ENCODE data around the gene COA8.

COA8 gene

GRCh38 chr14:103549361-103550311 is 13.1 kb upstream of the COA8 start:
- Histone ChIP-seq H3K27ac (no peak overlapping the region), H3K36me3 (ENCODE audit: insufficient read depth) (no peaks in the 10 kb centered on the region), H3K4me2 (no peak overlapping the region), H4K20me1 (ENCODE audit: insufficient read depth) (no peaks in the 10 kb centered on the region), H3K27me3 (ENCODE audit: insufficient read depth, low read depth) (no peaks in the 10 kb centered on the region), H3K4me1 (ENCODE audit: low read depth, poor library complexity, severe bottlenecking) (no peaks in the 10 kb centered on the region), H3K4me3 (IDR thresholded peaks at IDR 0.05; ENCODE audit: insufficient read depth, low read depth, low read length) (no peak overlapping the region), H3K9ac (no peak overlapping the region), H2AFZ (ENCODE audit: low read depth) (no peak overlapping the region), H3K79me2 (ENCODE audit: insufficient read depth, low read depth) (no peaks in the 10 kb centered on the region)
- TF ChIP-seq, protein P1, sequence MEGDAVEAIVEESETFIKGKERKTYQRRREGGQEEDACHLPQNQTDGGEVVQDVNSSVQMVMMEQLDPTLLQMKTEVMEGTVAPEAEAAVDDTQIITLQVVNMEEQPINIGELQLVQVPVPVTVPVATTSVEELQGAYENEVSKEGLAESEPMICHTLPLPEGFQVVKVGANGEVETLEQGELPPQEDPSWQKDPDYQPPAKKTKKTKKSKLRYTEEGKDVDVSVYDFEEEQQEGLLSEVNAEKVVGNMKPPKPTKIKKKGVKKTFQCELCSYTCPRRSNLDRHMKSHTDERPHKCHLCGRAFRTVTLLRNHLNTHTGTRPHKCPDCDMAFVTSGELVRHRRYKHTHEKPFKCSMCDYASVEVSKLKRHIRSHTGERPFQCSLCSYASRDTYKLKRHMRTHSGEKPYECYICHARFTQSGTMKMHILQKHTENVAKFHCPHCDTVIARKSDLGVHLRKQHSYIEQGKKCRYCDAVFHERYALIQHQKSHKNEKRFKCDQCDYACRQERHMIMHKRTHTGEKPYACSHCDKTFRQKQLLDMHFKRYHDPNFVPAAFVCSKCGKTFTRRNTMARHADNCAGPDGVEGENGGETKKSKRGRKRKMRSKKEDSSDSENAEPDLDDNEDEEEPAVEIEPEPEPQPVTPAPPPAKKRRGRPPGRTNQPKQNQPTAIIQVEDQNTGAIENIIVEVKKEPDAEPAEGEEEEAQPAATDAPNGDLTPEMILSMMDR (conservative IDR thresholded peaks at IDR 0.05; ENCODE audit: low read depth, low read length) = no peak

DNA sequence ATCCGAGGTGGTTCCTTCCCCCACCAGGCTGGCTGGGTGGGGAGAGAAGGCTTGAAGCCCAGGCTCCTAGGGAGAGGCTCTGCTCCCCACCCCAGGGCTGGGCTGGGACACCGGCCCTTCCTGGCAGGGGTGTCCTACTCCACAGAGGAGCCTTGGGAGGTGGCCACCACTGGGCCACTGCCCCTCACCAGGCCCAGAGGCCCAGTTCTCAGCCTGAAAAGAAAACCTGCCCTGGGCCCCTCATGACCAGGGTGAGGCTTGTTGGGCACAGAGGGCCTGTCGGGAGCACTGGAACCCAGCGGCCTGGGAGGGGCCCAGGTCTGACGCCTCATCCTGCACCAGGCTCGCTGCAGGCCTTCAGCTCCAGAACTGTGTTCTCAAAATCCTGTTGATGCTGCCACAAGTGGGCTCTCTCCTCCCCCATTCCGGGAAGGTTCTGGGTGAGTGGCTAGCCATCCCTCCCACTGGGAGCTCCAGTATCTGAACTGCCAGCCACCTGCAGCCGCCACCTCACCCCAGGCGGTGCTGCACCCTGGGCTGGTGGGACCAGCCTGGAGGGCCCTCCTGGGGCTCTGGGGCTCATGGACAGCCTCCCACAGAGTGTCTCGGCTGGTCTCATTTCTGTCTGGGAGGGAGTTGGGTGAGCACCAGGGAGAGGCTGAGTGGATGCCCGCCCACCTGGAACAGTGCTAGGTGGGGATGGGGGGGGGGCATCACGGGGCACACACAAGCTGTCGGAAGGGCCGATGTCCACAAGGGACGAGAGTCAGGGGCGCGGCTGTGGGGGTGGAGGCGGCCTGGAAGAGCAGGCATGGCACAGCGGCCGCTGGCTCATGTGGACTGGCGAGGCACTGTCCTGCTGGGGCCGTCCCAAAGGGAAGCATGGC is 12.1 kb upstream of the COA8 start:
- Histone ChIP-seq H3K79me2 (ENCODE audit: insufficient read depth, low read depth) (no peaks in the 10 kb centered on the region), H4K20me1 (ENCODE audit: insufficient read depth) (no peaks in the 10 kb centered on the region), H2AFZ (ENCODE audit: low read depth) (no peak overlapping the region), H3K4me3 (IDR thresholded peaks at IDR 0.05; ENCODE audit: insufficient read depth, low read depth, low read length) (no peak overlapping the region), H3K27ac (no peak overlapping the region), H3K4me2 (no peak overlapping the region), H3K9ac (no peak overlapping the region), H3K27me3 (ENCODE audit: insufficient read depth, low read depth) (no peaks in the 10 kb centered on the region), H3K36me3 (ENCODE audit: insufficient read depth) (no peaks in the 10 kb centered on the region), H3K4me1 (ENCODE audit: low read depth, poor library complexity, severe bottlenecking) (no peaks in the 10 kb centered on the region)
- TF ChIP-seq, protein P1 (conservative IDR thresholded peaks at IDR 0.05; ENCODE audit: low read depth, low read length) = no peak

GRCh38 chr14:103551338-103551762 is 11.4 kb upstream of the COA8 start:
- H3K4me3 ChIP-seq (IDR thresholded peaks at IDR 0.05; ENCODE audit: insufficient read depth, low read depth, low read length) = no peak overlapping the region
- no peaks in the 10 kb centered on the region for H3K27me3 ChIP-seq (ENCODE audit: insufficient read depth, low read depth)
- no peaks in the 10 kb centered on the region for H4K20me1 ChIP-seq (ENCODE audit: insufficient read depth)
- H3K27ac ChIP-seq = no peak overlapping the region
- no peak overlapping the region for H2AFZ ChIP-seq (ENCODE audit: low read depth)
- TF ChIP-seq, protein P1 (conservative IDR thresholded peaks at IDR 0.05; ENCODE audit: low read depth, low read length) = no peak
- no peaks in the 10 kb centered on the region for H3K79me2 ChIP-seq (ENCODE audit: insufficient read depth, low read depth)
- no peaks in the 10 kb centered on the region for H3K4me1 ChIP-seq (ENCODE audit: low read depth, poor library complexity, severe bottlenecking)
- no peak overlapping the region for H3K9ac ChIP-seq
- no peaks in the 10 kb centered on the region for H3K36me3 ChIP-seq (ENCODE audit: insufficient read depth)
- H3K4me2 ChIP-seq = no peak overlapping the region

DNA sequence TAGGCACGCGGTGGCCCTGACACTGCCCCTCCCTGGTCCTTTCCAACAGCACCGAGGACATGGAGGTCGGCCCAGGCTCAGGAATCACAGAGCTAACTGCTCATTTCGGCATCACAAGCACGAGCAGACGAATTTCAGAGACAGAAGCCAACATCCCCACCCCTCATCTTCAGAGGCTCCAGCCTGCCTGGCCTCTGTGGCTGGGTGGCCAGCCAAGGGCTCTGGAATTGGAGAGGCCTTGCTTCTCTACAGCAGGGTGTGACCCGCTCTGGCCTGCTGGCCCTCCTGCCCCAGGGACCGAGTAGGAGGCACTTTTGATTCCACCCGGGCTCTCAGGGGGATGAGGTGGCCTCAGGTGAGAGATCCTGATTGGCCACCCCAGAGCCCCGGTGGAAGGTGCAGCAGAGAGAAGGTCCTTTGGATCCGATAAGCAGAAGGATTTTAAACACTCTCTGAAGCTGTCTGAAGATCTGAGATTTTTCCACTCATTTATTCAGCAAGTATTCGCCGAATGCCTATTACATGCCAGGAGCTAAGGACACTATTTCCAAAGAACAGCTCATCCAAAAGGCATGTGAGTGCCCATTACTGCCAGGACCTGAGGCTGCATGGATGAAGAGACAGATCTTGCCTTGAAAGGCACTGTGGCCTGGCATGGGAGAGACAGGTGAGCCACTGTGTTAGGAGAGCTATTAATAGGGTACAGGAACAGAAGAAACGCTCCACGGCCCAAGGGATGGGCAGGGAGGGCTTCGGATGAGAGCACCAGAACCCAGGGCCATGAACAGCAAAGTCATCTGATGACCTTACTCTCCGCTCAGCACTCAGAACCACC is 10.5 kb upstream of the COA8 start:
- TF ChIP-seq, protein P1 (conservative IDR thresholded peaks at IDR 0.05; ENCODE audit: low read depth, low read length) = no peak
- no peaks in the 10 kb centered on the region for H3K4me1 ChIP-seq (ENCODE audit: low read depth, poor library complexity, severe bottlenecking)
- H3K4me3 ChIP-seq (IDR thresholded peaks at IDR 0.05; ENCODE audit: insufficient read depth, low read depth, low read length) = no peak overlapping the region
- no peaks in the 10 kb centered on the region for H4K20me1 ChIP-seq (ENCODE audit: insufficient read depth)
- no peaks in the 10 kb centered on the region for H3K79me2 ChIP-seq (ENCODE audit: insufficient read depth, low read depth)
- no peak overlapping the region for H2AFZ ChIP-seq (ENCODE audit: low read depth)
- no peaks in the 10 kb centered on the region for H3K27me3 ChIP-seq (ENCODE audit: insufficient read depth, low read depth)
- no peak overlapping the region for H3K9ac ChIP-seq
- H3K27ac ChIP-seq = no peak overlapping the region
- H3K4me2 ChIP-seq = no peak overlapping the region
- H3K36me3 ChIP-seq (ENCODE audit: insufficient read depth) = no peaks in the 10 kb centered on the region
